ENCODE measurements around the gene TFPI.

- TF ChIP-seq CTCF (IDR thresholded peaks at IDR 0.05) (no peak), POLR2A (IDR thresholded peaks at IDR 0.05) (no peak), EP300 (IDR thresholded peaks at IDR 0.05) (no peak)
These were observed 122.3 kb downstream of the TFPI start for GRCh38 chr2:187431911-187432310.

Measured in tibial nerve (tissue), 4 donors.